ENCODE measurements around the gene ACBD4. TPM values are rescaled to one million over a fixed set of nuclear protein-coding genes. Genes with fewer than 3 reads are reported as not detected.
A peak's percentile ranks its signal among the peaks of the same experiment; 100 is the strongest.

Gene ACBD4, protein sequence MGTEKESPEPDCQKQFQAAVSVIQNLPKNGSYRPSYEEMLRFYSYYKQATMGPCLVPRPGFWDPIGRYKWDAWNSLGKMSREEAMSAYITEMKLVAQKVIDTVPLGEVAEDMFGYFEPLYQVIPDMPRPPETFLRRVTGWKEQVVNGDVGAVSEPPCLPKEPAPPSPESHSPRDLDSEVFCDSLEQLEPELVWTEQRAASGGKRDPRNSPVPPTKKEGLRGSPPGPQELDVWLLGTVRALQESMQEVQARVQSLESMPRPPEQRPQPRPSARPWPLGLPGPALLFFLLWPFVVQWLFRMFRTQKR
- polyA plus RNA-seq = 10 to 100 TPM in 2 of 3 donors, 1 to 10 TPM in 1; 7.9 to 11.2 (median 10.4) TPM

GRCh38 chr17:45135192-45135977 lies at the start of gene ACBD4:
Gene ACBD4 (plus strand): TSS chr17:45135687. CDS start chr17:45136145, 458 bp downstream.
- Mint-ChIP-seq H3K9me3 (no peaks in the 10 kb centered on the region), H3K27ac (peak within 1 kb of the TSS; percentile 55 to 86 (median 76)), H3K4me3 (peak within 1 kb of the TSS; percentile 82 to 88 (median 86)), H3K36me3 (no peaks in the 10 kb centered on the region), H3K4me1 (peaks cover 19 to 22% of the 10 kb centered on the region in 2 donors), H3K27me3 (ENCODE audit: low read depth in 3 of 3) (peaks cover 4 to 10% (median 8%) of the 10 kb centered on the region in 3 donors)
- peak; percentile 98 for DNase-seq

DNA sequence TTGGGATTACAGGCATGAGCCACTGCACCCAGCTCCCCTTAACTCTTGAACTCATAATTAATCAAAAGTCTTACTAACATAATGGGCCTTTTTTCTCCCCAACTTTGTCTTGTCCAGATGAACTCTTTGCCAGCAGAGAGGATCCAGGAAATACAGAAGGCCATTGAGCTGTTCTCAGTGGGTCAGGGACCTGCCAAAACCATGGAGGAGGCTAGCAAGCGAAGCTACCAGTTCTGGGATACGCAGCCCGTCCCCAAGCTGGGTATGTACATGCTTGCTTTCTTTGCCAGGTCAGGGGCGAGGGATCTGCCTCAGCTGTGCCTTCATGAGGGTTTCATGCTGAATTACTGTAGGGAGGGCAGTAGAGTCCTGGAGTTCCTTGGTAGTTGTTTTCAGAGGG lies 49.1 kb upstream of the ACBD4 start:
- Mint-ChIP-seq H3K9me3 (no peaks in the 10 kb centered on the region), H3K36me3 (peaks cover 3 to 50% (median 27%) of the 10 kb centered on the region in 3 donors), H3K4me3 (no peak overlapping the region), H3K27me3 (ENCODE audit: low read depth in 3 of 3) (no peaks in the 10 kb centered on the region), H3K4me1 (peaks cover 0 to under 1% of the 10 kb centered on the region in 2 donors), H3K27ac (no peak overlapping the region)
- no peak for DNase-seq

- no peaks in the 10 kb centered on the region for H3K9me3 Mint-ChIP-seq
- H3K27me3 Mint-ChIP-seq (ENCODE audit: low read depth in 3 of 3) = no peaks in the 10 kb centered on the region
- peaks cover 3 to 46% (median 25%) of the 10 kb centered on the region in 3 donors for H3K36me3 Mint-ChIP-seq
- DNase-seq = no peak
- no peak overlapping the region for H3K27ac Mint-ChIP-seq
- no peaks in the 10 kb centered on the region for H3K4me1 Mint-ChIP-seq
- no peak overlapping the region for H3K4me3 Mint-ChIP-seq
Observed at GRCh38 chr17:45086865-45087503, 48.5 kb upstream of the ACBD4 start.

GRCh38 chr17:45087504-45087975 lies 47.9 kb upstream of the ACBD4 start:
- no peaks in the 10 kb centered on the region for H3K9me3 Mint-ChIP-seq
- H3K4me3 Mint-ChIP-seq = no peak overlapping the region
- no peaks in the 10 kb centered on the region for H3K4me1 Mint-ChIP-seq
- no peaks in the 10 kb centered on the region for H3K27me3 Mint-ChIP-seq (ENCODE audit: low read depth in 3 of 3)
- H3K36me3 Mint-ChIP-seq = peaks cover 3 to 51% (median 28%) of the 10 kb centered on the region in 3 donors
- no peak overlapping the region for H3K27ac Mint-ChIP-seq
- no peak for DNase-seq

- H3K4me1 Mint-ChIP-seq = no peaks in the 10 kb centered on the region
- no peaks in the 10 kb centered on the region for H3K9me3 Mint-ChIP-seq
- DNase-seq = no peak
- H3K36me3 Mint-ChIP-seq = peaks cover 3 to 54% (median 28%) of the 10 kb centered on the region in 3 donors
- no peak overlapping the region for H3K27ac Mint-ChIP-seq
- no peaks in the 10 kb centered on the region for H3K27me3 Mint-ChIP-seq (ENCODE audit: low read depth in 3 of 3)
- no peak overlapping the region for H3K4me3 Mint-ChIP-seq
Observed at GRCh38 chr17:45087978-45088377, 47.5 kb upstream of the ACBD4 start.

DNA sequence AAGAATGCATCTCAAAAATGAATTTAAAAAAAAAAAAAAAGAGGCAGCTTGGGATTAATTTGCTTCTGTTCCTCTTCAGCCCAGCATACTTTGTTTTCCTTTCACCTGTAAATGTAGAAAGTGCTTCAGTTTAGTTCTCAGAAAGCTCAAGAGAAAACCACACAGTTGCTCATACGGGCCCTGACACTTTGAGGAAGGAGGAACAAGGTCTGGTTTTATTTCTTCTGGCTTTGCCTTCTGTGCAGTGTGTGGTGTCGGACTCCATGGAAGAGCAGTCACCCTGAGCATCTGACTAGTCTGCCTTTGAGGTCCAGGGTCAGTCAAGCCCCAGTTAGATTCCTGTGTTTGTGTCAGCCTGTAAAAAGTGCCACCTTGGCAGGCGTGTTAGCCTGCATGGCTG lies 46.7 kb upstream of the ACBD4 start:
- no peaks in the 10 kb centered on the region for H3K9me3 Mint-ChIP-seq
- no peaks in the 10 kb centered on the region for H3K27me3 Mint-ChIP-seq (ENCODE audit: low read depth in 3 of 3)
- H3K27ac Mint-ChIP-seq = no peak overlapping the region
- no peaks in the 10 kb centered on the region for H3K4me1 Mint-ChIP-seq
- peaks cover 3 to 54% (median 28%) of the 10 kb centered on the region in 3 donors for H3K36me3 Mint-ChIP-seq
- DNase-seq = no peak
- H3K4me3 Mint-ChIP-seq = no peak overlapping the region

DNA sequence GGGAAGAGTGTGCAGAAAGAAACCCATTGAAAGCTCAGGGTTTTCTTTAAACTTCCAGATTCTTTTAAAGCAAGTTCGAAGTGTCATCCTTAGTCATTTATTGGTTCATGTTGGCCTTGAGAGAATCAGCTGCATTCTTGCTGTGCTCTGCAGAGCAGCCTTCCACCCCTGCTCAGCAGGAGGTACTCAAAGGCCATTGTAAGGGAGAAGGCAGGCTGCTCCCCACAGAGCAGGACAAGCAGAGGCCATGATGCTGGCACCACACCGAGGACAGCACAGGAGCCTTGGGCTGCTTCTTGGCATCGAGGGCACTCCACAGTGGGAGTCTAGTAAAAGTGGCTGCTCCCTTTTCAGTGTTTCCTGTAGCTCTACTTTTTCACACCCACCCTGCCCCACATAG lies 44.8 kb upstream of the ACBD4 start:
- no peaks in the 10 kb centered on the region for H3K9me3 Mint-ChIP-seq
- peaks cover 3 to 54% (median 26%) of the 10 kb centered on the region in 3 donors for H3K36me3 Mint-ChIP-seq
- no peak overlapping the region for H3K4me3 Mint-ChIP-seq
- H3K27me3 Mint-ChIP-seq (ENCODE audit: low read depth in 3 of 3) = no peaks in the 10 kb centered on the region
- DNase-seq = no peak
- H3K27ac Mint-ChIP-seq = peak overlapping the region in 2 of 6 donors; percentile 44 to 62
- H3K4me1 Mint-ChIP-seq = no peaks in the 10 kb centered on the region

DNA sequence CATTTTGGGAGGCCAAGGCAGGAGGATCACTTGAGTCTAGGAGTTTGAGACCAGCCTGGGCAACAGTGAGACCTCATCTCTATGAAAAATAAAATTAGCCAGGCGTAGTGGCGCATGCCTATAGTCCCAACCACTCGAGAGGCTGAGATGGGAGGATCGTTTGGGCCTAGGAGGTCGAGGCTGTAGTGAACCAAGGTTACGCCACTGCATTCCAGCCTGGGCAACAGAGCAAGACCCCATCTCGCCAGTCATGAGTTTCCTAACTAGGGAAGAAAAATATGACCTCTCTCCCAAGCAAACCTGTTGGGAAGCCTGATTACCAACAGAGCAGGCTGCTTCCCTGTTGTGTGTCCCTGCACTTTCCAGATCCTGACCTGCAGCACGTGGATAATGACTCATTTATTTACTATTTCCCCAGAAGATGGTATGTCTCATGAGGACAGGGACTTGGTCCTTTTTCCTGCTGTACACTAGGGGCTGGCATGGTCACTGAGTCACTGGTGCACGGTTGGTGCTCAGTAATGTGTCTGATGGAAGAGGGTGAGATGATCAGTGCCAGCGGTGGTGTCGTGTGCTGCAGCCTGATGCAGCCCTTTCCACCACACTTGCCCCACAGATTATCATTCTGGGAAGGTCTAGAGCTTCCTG lies 43.6 kb upstream of the ACBD4 start:
- no peak overlapping the region for H3K27ac Mint-ChIP-seq
- no peaks in the 10 kb centered on the region for H3K9me3 Mint-ChIP-seq
- DNase-seq = no peak
- H3K4me1 Mint-ChIP-seq = no peaks in the 10 kb centered on the region
- no peak overlapping the region for H3K4me3 Mint-ChIP-seq
- no peaks in the 10 kb centered on the region for H3K27me3 Mint-ChIP-seq (ENCODE audit: low read depth in 3 of 3)
- peaks cover 8 to 59% (median 35%) of the 10 kb centered on the region in 3 donors for H3K36me3 Mint-ChIP-seq

DNA sequence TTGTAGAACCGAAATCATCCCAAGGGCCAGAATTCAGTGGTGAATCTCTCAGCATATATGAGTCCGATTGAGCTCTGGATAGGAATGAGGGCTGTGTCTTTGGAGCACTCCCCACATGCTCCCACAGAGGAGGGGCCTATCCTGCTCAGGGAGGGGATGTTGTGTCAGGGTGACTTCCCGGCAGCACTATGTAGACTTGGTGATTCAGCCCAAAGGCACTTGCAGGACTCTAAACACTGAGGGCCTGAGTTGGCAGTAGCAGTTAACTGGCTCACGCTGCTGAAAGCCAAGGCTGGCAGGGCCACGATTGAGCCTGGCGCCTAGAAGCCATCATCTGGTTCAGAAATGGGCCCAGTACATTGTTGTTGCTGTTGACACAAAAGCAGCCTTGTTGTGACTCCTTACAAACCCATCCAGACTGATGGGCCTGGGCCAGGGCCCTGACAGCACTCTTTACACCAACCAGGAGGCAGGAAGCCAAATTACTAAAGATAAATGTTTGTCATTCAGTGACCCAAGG lies 42.5 kb upstream of the ACBD4 start:
- Mint-ChIP-seq H3K4me1 (no peaks in the 10 kb centered on the region), H3K36me3 (peaks cover 6 to 58% (median 30%) of the 10 kb centered on the region in 3 donors), H3K27me3 (ENCODE audit: low read depth in 3 of 3) (no peaks in the 10 kb centered on the region), H3K27ac (no peak overlapping the region), H3K4me3 (no peak overlapping the region), H3K9me3 (no peaks in the 10 kb centered on the region)
- DNase-seq = no peak

DNA sequence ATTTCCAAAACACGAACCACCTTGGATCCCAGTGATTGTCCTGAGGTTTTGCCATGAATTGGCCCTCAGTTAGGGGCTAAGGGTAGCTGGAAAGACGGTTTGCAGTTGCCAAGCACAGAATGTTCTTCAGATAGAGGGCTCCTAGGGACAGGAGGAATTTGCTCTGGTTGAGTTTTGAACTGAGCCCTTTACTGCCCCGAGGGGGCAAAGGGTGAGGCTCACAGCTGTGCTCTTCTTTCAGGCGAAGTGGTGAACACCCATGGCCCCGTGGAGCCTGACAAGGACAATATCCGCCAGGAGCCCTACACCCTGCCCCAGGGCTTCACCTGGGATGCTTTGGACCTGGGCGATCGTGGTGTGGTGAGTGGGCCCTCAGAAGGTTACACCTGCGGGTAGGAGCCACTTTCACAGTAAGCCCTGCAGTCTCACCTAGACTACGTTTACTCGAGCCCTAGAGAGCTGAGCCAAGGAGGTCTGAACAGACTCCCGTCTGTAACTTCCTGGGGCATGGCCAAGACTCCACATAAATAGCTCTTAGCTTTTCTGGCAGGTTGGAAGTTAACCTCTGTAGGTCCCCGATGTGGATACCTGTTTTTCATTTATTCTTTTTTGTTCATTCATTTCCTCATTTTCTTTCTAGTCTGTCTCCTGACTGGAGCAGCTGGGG lies 41.9 kb upstream of the ACBD4 start:
- Mint-ChIP-seq H3K27me3 (ENCODE audit: low read depth in 3 of 3) (no peaks in the 10 kb centered on the region), H3K36me3 (peaks cover 6 to 58% (median 29%) of the 10 kb centered on the region in 3 donors), H3K4me3 (no peak overlapping the region), H3K4me1 (peaks cover 0 to 2% of the 10 kb centered on the region in 2 donors), H3K9me3 (no peaks in the 10 kb centered on the region), H3K27ac (no peak overlapping the region)
- no peak for DNase-seq

- H3K9me3 Mint-ChIP-seq = no peaks in the 10 kb centered on the region
- peaks cover 0 to 7% of the 10 kb centered on the region in 2 donors for H3K4me1 Mint-ChIP-seq
- DNase-seq = no peak
- peak overlapping the region in 1 of 6 donors; percentile 16 for H3K27ac Mint-ChIP-seq
- peaks cover 12 to 55% (median 21%) of the 10 kb centered on the region in 3 donors for H3K36me3 Mint-ChIP-seq
- peaks cover 0 to 2% (median 0%) of the 10 kb centered on the region in 3 donors for H3K27me3 Mint-ChIP-seq (ENCODE audit: low read depth in 3 of 3)
- no peak overlapping the region for H3K4me3 Mint-ChIP-seq
Observed at GRCh38 chr17:45096141-45096540, 39.3 kb upstream of the ACBD4 start.

GRCh38 chr17:45096926-45097325 lies 38.6 kb upstream of the ACBD4 start:
- Mint-ChIP-seq H3K27ac (no peak overlapping the region), H3K9me3 (no peaks in the 10 kb centered on the region), H3K36me3 (peaks cover 16 to 55% (median 20%) of the 10 kb centered on the region in 3 donors), H3K4me1 (peaks cover 0 to 7% of the 10 kb centered on the region in 2 donors), H3K27me3 (ENCODE audit: low read depth in 3 of 3) (peaks cover 0 to 2% (median 0%) of the 10 kb centered on the region in 3 donors), H3K4me3 (no peak overlapping the region)
- DNase-seq = no peak

Data from immature natural killer cell (primary cell).